A549 (cell line): Measurements from ENCODE around the gene FAM163B. TPM values are rescaled to one million over a fixed set of nuclear protein-coding genes. Genes with fewer than 3 reads are reported as not detected.

ENCODE experiments used
- ATAC-seq, 2 experiments: fragments of 200-7000 bp in 1 of 2; fragments of >200 bp in 1 of 2; cut with Nextera tagmentation in 1 of 2; cut with Tn5 transposase in 1 of 2; 3 replicates each; pipeline versions ENCODE4 v1.8.0 to v1.9.1; 2018 to 2020; ENCODE audit warnings: mild to moderate bottlenecking in 1 of 2, moderate library complexity in 1 of 2
- CTCF ChIA-PET: fragments of 300-600 bp; sonication (Branson Sonifier 250); formaldehyde crosslinking; extraction: SDS; loops from one replicate; lab custom pipeline; 2021; ENCODE audit warnings: antibody characterized with exemption, inconsistent platforms; lab: Yijun Ruan, JAX
- POLR2A ChIA-PET: fragments of 350-600 bp; formaldehyde crosslinking; extraction: SDS; loops from one replicate; lab custom pipeline; 2021; ENCODE audit warnings: antibody characterized with exemption, inconsistent platforms; lab: Yijun Ruan, JAX
- DNase-seq, 2 experiments: peaks; one replicate each; pipeline versions ENCODE4 v3.0.0 to v3.0.0-alpha.2; 2011 to 2016; ENCODE audit warnings: low read depth in 1 of 2, low spot score in 1 of 2
- FAIRE-seq: peaks from 2 replicates; lab custom pipeline; 2011; peaks lifted over from hg19 to GRCh38; lab: Jason Lieb, UNC
- H3K27ac ChIP-seq, 2 experiments: fragments of >200 bp; sonication (Bioruptor Twin); formaldehyde crosslinking; 3 replicates each; pipeline ENCODE4 v1.5.1; 2016 to 2017
- H3K4me1 ChIP-seq: fragments of >200 bp; sonication (Bioruptor Twin); formaldehyde crosslinking; 3 replicates; pipeline ENCODE4 v1.6.1; 2016
- H3K4me2 ChIP-seq: fragments of >200 bp; sonication (Bioruptor Twin); formaldehyde crosslinking; 3 replicates; pipeline ENCODE4 v1.6.1; 2016
- H3K4me3 ChIP-seq: fragments of >200 bp; sonication (Bioruptor Twin); formaldehyde crosslinking; 3 replicates; pipeline ENCODE4 v1.5.1; 2016
- H3K9me3 ChIP-seq: fragments of >200 bp; sonication (Bioruptor Twin); formaldehyde crosslinking; 3 replicates; pipeline ENCODE4 v1.6.1; 2016
- BHLHE40 ChIP-seq: IDR thresholded peaks from 2 replicates; pipeline ENCODE4 v1.6.1; 2012; ENCODE audit warnings: low read depth, low read length, inconsistent platforms
- ESRRA ChIP-seq: fragments of 150-350 bp; IDR thresholded peaks from 2 replicates; pipeline ENCODE4 v1.6.1; 2014; ENCODE audit warnings: mild to moderate bottlenecking, low read length, borderline replicate concordance
- FOSB ChIP-seq: fragments of 250-450 bp; sonication (Bioruptor Pico); IDR thresholded peaks from 2 replicates; pipeline ENCODE4 v1.5.0; 2020; ENCODE audit warnings: mild to moderate bottlenecking, moderate library complexity
- JUNB ChIP-seq: fragments of >200 bp; sonication (Bioruptor Twin); formaldehyde crosslinking; IDR thresholded peaks from 2 replicates; pipeline ENCODE4 v1.6.1; 2016
- MAFK ChIP-seq: fragments of 450-650 bp; IDR thresholded peaks from 2 replicates; pipeline ENCODE4 v1.6.1; 2014; ENCODE audit not compliant: partially characterized antibody
- MAZ ChIP-seq: fragments of 150-350 bp; IDR thresholded peaks from 2 replicates; pipeline ENCODE4 v1.6.1; 2014; ENCODE audit warnings: antibody characterized with exemption, low read depth, low read length, borderline replicate concordance
- NR3C1 ChIP-seq: fragments of >200 bp; sonication (Bioruptor Twin); formaldehyde crosslinking; IDR thresholded peaks from 3 replicates; pipeline ENCODE4 v1.6.1; 2017
- POLR2A ChIP-seq: IDR thresholded peaks from 2 replicates; pipeline ENCODE4 v1.6.1; 2012; ENCODE audit warnings: mild to moderate bottlenecking, low read length
- RAD21 ChIP-seq, 2 experiments: fragments of >200 bp in 1 of 2; sonication (Bioruptor Twin) in 1 of 2; formaldehyde crosslinking in 1 of 2; IDR thresholded peaks in 1 of 2; conservative IDR thresholded peaks in 1 of 2; 2 replicates in 1 of 2; 3 replicates in 1 of 2; pipeline ENCODE4 v1.6.1; 2012 to 2018; ENCODE audit warnings: inconsistent platforms in 1 of 2
- RCOR1 ChIP-seq: fragments of 150-350 bp; IDR thresholded peaks from 2 replicates; pipeline ENCODE4 v1.6.1; 2014; ENCODE audit warnings: antibody characterized with exemption, low read length, low read depth
- SMC3 ChIP-seq: fragments of >200 bp; sonication (Bioruptor Twin); formaldehyde crosslinking; IDR thresholded peaks from 3 replicates; pipeline ENCODE4 v1.6.1; 2018; ENCODE audit warnings: inconsistent platforms
- ZFP36 ChIP-seq: fragments of 450-650 bp; IDR thresholded peaks from 2 replicates; pipeline ENCODE4 v1.6.1; 2014; ENCODE audit warnings: borderline replicate concordance; ENCODE audit not compliant: partially characterized antibody
- ZNF302 ChIP-seq: fragments of 250-450 bp; sonication (Bioruptor Pico); IDR thresholded peaks from 2 replicates; pipeline ENCODE4 v1.9.0; 2021; ENCODE audit warnings: inconsistent platforms, mild to moderate bottlenecking, moderate library complexity
- ZSCAN20 ChIP-seq: fragments of 250-450 bp; sonication (Bioruptor Pico); IDR thresholded peaks from 2 replicates; pipeline ENCODE4 v1.8.0; 2022; ENCODE audit warnings: mild to moderate bottlenecking, moderate library complexity
- WGBS: methylation state at CpG from one replicate; pipeline ENCODE4 v1.1.6; 2017; ENCODE audit errors: missing lambda C conversion rate; 5-methylcytosine and 5-hydroxymethylcytosine counted together
- polyA plus RNA-seq, 4 experiments: library from polyadenylated mRNA; depleted of rRNA in 3 of 4; stranded (reverse); fragments of >200 nt; fragmentation: RNase III in 1 of 4; extraction: RNeasy Plus Mini Kit Qiagen cat#74134 plus additional on column Dnase treatment in 1 of 4; gene quantifications; 2 replicates in 3 of 4; 3 replicates in 1 of 4; pipeline ENCODE4 v1.2.3, GENCODE V29; 2011 to 2017
- TF ChIP-seq, protein P1 (sequence below): IDR thresholded peaks from 2 replicates; pipeline ENCODE4 v1.6.1; 2012
- TF ChIP-seq, protein P2 (sequence below): IDR thresholded peaks from 2 replicates; pipeline ENCODE4 v1.6.1; 2012
- TF ChIP-seq, protein P3 (sequence below): IDR thresholded peaks from 2 replicates; pipeline ENCODE4 v1.6.1; 2012; ENCODE audit warnings: low read depth, borderline replicate concordance
- TF ChIP-seq, protein P4 (sequence below): fragments of 250-450 bp; sonication (Bioruptor Pico); IDR thresholded peaks from 2 replicates; pipeline ENCODE4 v1.5.0; 2020; ENCODE audit warnings: low read depth, mild to moderate bottlenecking, moderate library complexity
- TF ChIP-seq, protein P5 (sequence below): fragments of 150-350 bp; IDR thresholded peaks from 2 replicates; pipeline ENCODE4 v1.6.1; 2014; ENCODE audit warnings: low read depth, mild to moderate bottlenecking, low read length
- TF ChIP-seq, protein P6 (sequence below): fragments of >200 bp; sonication (Bioruptor Twin); formaldehyde crosslinking; IDR thresholded peaks from 3 replicates; pipeline ENCODE4 v1.5.1; 2016

Gene FAM163B
- polyA plus RNA-seq, 2 of the 4 experiments (the other 2 are of a cell fraction): not detected

DNA sequence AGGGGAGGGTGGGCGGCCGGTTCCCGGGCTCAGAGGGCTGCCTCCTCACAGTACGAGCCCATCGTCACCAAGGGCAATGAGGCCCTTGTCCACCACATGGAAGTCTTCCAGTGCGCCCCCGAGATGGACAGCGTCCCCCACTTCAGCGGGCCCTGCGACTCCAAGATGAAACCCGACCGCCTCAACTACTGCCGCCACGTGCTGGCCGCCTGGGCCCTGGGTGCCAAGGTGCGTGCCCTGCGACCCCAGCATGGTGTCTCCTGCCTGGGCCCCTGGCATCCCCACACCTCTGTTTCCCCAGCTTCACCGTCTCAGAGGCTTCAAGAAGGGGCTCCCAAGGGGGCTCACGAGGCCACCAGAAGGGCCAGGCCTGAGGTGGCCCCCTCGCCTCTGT, 34.2 kb upstream of the FAM163B start:
- no peak for ATAC-seq
- H3K9me3 ChIP-seq: no peaks in the 10 kb centered on the region
- DNase-seq: no peak
- POLR2A ChIA-PET: no interaction called here
- CTCF ChIA-PET: interaction anchor here (1.0 to 1.9 kb wide), 5 partner anchors 11 to 351 kb away, joined by 3 to 7 read pairs (median 3); no protein-coding TSS in a partner anchor
- TF ChIP-seq RCOR1: no peak
- TF ChIP-seq SMC3: no peak
- no peak for TF ChIP-seq ESRRA
- TF ChIP-seq ZNF302 (CRISPR knock-in tag): no peak
- TF ChIP-seq, protein P1, sequence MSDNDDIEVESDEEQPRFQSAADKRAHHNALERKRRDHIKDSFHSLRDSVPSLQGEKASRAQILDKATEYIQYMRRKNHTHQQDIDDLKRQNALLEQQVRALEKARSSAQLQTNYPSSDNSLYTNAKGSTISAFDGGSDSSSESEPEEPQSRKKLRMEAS: no peak
- no peak for TF ChIP-seq ZSCAN20 (CRISPR knock-in tag)
- TF ChIP-seq, protein P2, sequence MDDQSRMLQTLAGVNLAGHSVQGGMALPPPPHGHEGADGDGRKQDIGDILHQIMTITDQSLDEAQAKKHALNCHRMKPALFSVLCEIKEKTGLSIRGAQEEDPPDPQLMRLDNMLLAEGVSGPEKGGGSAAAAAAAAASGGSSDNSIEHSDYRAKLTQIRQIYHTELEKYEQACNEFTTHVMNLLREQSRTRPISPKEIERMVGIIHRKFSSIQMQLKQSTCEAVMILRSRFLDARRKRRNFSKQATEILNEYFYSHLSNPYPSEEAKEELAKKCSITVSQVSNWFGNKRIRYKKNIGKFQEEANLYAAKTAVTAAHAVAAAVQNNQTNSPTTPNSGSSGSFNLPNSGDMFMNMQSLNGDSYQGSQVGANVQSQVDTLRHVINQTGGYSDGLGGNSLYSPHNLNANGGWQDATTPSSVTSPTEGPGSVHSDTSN: no peak
- TF ChIP-seq, protein P3, sequence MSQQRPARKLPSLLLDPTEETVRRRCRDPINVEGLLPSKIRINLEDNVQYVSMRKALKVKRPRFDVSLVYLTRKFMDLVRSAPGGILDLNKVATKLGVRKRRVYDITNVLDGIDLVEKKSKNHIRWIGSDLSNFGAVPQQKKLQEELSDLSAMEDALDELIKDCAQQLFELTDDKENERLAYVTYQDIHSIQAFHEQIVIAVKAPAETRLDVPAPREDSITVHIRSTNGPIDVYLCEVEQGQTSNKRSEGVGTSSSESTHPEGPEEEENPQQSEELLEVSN: no peak
- TF ChIP-seq, all 56 proteins: peak for 0
- 38% methylated on average over 9 of the region's 20 CpGs for WGBS
- Histone ChIP-seq H3K4me1 (no peaks in the 10 kb centered on the region), H3K27ac (no peak overlapping the region), H3K4me3 (no peak overlapping the region), H3K4me2 (no peak overlapping the region)
- no peak for FAIRE-seq

DNA sequence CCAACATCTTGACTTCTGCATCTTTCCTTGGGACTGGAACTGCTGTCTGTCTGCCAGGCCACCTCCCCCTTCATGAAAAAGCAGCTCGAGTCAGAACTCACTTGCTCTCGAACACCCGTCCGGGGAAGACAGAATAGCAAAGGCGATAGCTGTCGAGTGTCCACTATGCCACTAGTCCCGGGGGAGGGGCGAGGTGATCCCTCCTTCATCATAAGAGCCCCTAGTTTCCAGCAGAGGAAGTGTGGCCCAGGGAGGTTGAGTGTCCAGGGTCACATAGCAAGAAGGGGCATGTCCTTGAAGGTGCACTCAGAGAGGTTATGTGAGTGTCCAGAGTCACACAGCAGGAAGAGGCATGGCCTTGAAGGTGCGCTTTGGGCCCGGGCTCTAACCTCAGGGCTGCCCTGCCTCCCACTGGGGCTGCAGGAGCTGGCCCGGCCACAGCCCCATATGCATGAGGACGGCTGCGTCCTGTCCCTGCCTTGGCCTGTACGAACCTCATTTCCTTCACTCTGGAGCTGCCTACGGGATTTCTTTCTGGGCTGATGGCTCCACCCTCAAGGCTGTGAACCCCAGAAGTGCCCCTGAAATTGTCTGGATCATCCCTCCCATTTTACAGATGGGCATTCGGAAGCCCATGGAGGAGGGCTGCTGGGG, 33.6 kb upstream of the FAM163B start:
- Histone ChIP-seq H3K4me2 (no peak overlapping the region), H3K4me3 (no peak overlapping the region), H3K4me1 (no peaks in the 10 kb centered on the region), H3K9me3 (no peaks in the 10 kb centered on the region), H3K27ac (no peak overlapping the region)
- POLR2A ChIA-PET: no interaction called here
- 46% methylated on average over 15 of the region's 16 CpGs for WGBS
- ATAC-seq (no peak), FAIRE-seq (no peak), DNase-seq (no peak)
- TF ChIP-seq POLR2A: no peak
- TF ChIP-seq, protein P4, sequence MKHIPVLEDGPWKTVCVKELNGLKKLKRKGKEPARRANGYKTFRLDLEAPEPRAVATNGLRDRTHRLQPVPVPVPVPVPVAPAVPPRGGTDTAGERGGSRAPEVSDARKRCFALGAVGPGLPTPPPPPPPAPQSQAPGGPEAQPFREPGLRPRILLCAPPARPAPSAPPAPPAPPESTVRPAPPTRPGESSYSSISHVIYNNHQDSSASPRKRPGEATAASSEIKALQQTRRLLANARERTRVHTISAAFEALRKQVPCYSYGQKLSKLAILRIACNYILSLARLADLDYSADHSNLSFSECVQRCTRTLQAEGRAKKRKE: no peak
- CTCF ChIA-PET: interaction anchor here (1.0 to 1.9 kb wide), 5 partner anchors 10 to 20 kb away, joined by 3 to 7 read pairs (median 3); no protein-coding TSS in a partner anchor

DNA sequence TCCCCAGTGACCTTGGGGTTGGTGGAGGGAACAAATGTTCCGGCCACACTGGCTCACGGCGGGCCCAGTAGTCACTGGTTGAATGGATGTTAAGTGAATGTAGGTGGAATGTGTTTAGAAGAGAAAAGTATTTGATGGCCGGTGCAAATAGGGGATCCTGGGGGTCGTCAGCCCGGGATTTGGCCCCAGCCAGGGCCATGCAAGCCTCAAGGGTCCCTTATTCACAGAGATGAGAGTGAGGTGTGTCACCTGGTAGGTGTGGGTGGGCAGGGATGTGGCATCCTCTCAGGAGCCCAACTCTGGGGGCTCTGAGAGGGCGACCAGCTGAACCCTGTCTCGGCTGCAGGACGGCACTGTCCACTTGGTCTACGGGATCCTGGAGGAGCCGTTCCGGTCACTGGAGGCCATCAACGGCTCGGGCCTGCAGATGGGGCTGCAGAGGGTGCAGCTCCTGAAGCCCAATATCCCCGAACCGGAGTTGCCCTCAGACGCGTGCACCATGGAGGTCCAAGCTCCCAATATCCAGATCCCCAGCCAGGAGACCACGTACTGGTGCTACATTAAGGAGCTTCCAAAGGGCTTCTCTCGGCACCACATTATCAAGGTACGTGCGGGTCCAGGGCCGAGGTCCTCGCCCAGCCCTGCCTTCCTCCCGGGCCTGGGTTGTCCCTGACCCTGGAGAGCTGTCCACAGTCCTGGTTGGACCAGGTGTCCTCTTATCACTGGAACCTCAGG, 32.8 kb upstream of the FAM163B start:
- 41% methylated on average over 18 of the region's 25 CpGs for WGBS
- ChIA-PET CTCF (interaction anchor here (0.8 to 1.9 kb wide), 5 partner anchors 9 to 86 kb away, joined by 3 to 7 read pairs (median 3); no protein-coding TSS in a partner anchor), POLR2A (no interaction called here)
- no peak for DNase-seq
- Histone ChIP-seq H3K9me3 (no peaks in the 10 kb centered on the region), H3K4me3 (no peak overlapping the region), H3K27ac (no peak overlapping the region), H3K4me1 (no peaks in the 10 kb centered on the region), H3K4me2 (no peak overlapping the region)
- ATAC-seq: no peak
- TF ChIP-seq NR3C1 (no peak), JUNB (no peak), MAFK (no peak), RAD21 (conservative IDR thresholded peaks at IDR 0.05 in 1 of 2, IDR thresholded peaks at IDR 0.05 in 1 of 2) (no peak), BHLHE40 (no peak), ZNF302 (CRISPR knock-in tag) (no peak), ZFP36 (no peak), ESRRA (no peak), FOSB (CRISPR knock-in tag) (no peak), MAZ (no peak)
- TF ChIP-seq, protein P2: no peak
- TF ChIP-seq, protein P5, sequence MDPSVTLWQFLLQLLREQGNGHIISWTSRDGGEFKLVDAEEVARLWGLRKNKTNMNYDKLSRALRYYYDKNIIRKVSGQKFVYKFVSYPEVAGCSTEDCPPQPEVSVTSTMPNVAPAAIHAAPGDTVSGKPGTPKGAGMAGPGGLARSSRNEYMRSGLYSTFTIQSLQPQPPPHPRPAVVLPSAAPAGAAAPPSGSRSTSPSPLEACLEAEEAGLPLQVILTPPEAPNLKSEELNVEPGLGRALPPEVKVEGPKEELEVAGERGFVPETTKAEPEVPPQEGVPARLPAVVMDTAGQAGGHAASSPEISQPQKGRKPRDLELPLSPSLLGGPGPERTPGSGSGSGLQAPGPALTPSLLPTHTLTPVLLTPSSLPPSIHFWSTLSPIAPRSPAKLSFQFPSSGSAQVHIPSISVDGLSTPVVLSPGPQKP: no peak
- TF ChIP-seq, protein P6, sequence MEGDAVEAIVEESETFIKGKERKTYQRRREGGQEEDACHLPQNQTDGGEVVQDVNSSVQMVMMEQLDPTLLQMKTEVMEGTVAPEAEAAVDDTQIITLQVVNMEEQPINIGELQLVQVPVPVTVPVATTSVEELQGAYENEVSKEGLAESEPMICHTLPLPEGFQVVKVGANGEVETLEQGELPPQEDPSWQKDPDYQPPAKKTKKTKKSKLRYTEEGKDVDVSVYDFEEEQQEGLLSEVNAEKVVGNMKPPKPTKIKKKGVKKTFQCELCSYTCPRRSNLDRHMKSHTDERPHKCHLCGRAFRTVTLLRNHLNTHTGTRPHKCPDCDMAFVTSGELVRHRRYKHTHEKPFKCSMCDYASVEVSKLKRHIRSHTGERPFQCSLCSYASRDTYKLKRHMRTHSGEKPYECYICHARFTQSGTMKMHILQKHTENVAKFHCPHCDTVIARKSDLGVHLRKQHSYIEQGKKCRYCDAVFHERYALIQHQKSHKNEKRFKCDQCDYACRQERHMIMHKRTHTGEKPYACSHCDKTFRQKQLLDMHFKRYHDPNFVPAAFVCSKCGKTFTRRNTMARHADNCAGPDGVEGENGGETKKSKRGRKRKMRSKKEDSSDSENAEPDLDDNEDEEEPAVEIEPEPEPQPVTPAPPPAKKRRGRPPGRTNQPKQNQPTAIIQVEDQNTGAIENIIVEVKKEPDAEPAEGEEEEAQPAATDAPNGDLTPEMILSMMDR: no peak
- no peak for FAIRE-seq
